AG04449 (cell line): ENCODE measurements around the gene CACNB2.

Experiments used
- CTCF ChIA-PET: fragments of 350-600 bp; formaldehyde crosslinking; extraction: SDS; loops from one replicate; lab custom pipeline; 2021; ENCODE audit warnings: antibody characterized with exemption; lab: Yijun Ruan, JAX
- POLR2A ChIA-PET: fragments of 400-600, 350-600 bp; formaldehyde crosslinking; extraction: SDS; loops from one replicate; lab custom pipeline; 2020; ENCODE audit warnings: antibody characterized with exemption, inconsistent platforms; lab: Yijun Ruan, JAX
- DNase-seq: peaks from one replicate; pipeline ENCODE4 v3.0.0-alpha.2; 2010; ENCODE audit warnings: low read depth, low spot score
- H3K4me3 ChIP-seq: 2 replicates; pipeline ENCODE4 v1.5.1; 2011; ENCODE audit warnings: low read depth, mild to moderate bottlenecking, control low read depth, low read length
- TF ChIP-seq, protein P1 (sequence below): IDR thresholded peaks from one replicate; pipeline ENCODE4 v1.5.1; 2011; ENCODE audit warnings: mild to moderate bottlenecking, moderate library complexity, low read length, control low read depth, inconsistent platforms; ENCODE audit not compliant: insufficient read depth; ENCODE audit errors: missing control alignments

The CACNB2 gene

DNA sequence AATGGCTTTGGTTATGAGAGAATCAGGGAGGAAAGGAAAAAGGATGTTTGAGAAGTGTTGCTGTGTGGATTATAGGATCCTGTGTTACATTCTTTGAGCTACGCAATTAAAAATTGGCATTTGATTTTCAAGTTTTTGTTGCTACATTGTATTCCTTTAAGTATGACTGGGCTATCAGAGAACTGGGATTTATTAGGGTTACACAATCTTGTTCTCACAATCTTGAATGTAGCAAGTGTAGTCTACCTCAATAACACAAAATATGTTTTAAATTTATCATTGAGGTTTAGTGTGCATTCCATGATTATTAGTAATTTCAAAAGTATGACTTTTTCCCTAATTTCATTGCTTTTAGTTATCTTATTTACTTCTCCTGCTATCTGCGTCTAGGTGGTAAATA lies 113.9 kb downstream of the CACNB2 start:
- CTCF ChIA-PET: no interaction called here
- no peak overlapping the region for H3K4me3 ChIP-seq
- TF ChIP-seq, protein P1, sequence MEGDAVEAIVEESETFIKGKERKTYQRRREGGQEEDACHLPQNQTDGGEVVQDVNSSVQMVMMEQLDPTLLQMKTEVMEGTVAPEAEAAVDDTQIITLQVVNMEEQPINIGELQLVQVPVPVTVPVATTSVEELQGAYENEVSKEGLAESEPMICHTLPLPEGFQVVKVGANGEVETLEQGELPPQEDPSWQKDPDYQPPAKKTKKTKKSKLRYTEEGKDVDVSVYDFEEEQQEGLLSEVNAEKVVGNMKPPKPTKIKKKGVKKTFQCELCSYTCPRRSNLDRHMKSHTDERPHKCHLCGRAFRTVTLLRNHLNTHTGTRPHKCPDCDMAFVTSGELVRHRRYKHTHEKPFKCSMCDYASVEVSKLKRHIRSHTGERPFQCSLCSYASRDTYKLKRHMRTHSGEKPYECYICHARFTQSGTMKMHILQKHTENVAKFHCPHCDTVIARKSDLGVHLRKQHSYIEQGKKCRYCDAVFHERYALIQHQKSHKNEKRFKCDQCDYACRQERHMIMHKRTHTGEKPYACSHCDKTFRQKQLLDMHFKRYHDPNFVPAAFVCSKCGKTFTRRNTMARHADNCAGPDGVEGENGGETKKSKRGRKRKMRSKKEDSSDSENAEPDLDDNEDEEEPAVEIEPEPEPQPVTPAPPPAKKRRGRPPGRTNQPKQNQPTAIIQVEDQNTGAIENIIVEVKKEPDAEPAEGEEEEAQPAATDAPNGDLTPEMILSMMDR: no peak
- POLR2A ChIA-PET: no interaction called here
- DNase-seq: no peak

DNA sequence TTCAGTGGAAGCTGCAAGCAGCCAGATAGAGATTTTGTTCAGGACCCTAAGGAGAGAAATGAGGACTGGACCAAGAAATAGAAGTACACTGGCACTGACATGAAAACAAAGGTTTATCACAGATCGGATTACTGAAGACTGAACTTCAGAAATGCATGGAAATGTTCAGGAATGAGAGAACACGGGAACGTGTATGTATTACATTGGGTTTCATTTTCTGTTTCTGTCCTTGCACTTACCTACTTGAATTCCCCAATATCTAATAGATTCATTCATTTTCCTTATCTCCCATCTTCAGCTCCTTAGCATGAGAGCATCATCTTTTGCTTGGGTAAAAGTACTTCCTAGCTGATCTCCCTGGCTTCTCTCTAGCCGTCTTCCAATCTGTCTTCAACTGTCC lies 114.5 kb downstream of the CACNB2 start:
- DNase-seq: no peak
- ChIA-PET CTCF (interaction anchor here (1.6 kb wide), 1 partner anchor 16 kb away, joined by 3 read pairs; no protein-coding TSS in a partner anchor), POLR2A (no interaction called here)
- TF ChIP-seq, protein P1: no peak
- no peak overlapping the region for H3K4me3 ChIP-seq

DNA sequence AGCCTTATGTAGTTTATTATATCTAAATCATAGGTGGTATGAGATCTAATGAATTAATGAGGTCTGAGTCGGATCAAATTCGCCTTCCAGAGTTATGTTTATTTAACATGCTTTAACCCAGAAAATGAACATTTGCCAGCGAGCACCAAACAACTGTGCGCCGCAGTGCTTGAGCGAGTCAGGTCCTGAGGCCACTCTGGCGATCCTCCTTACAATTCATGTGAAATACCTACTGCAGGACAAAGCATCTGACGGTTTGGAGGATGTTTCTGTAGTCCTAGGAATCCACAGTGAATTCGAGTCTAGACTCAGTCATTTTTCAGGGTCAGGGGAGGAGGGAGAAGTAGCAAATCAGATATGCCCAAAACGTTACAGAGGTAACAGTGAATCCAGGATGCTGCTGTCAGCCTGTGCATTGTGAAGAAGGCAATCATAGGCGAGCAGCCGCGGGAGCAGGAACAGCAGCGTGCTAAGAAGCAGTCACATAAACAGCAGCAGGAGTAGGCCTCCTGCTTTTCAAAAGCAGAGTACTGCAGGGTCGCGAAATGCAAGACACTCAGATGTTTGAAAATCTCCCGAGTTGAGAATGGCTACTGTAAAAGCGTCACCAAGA lies 120.2 kb downstream of the CACNB2 start:
- TF ChIP-seq, protein P1: no peak
- no peak for DNase-seq
- CTCF ChIA-PET: no interaction called here

DNA sequence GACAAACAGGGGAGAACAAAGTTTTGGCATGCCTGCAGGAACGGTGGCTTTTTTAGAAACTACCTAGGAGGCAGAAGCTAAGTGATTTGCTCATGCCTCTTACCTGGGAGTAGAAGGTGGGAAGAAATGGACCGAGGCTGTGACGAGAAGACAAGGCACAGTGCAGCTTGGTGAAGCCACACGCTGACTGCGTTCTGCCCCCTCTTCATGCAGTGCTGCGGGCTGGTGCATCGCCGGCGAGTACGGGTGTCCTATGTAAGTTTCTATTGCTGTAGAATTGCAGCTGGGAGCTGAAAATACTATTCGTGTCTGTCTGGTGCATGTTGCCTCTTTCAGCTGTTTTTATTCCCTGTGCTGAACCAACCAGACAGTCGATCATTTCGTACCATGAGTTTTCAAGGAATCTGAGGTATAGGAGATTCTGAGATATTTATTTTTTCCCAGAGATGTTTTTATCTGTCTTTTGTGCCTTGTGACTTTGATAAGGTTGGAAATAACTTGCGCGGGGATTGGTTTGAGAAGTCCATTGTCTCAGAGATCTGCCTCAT lies 120.9 kb downstream of the CACNB2 start:
- no peak overlapping the region for H3K4me3 ChIP-seq
- ChIA-PET POLR2A (no interaction called here), CTCF (no interaction called here)
- TF ChIP-seq, protein P1: no peak
- DNase-seq: no peak

More for the DNA sequence above, 120.2 kb downstream of the CACNB2 start:
- POLR2A ChIA-PET: no interaction called here
- H3K4me3 ChIP-seq: no peak overlapping the region

DNA sequence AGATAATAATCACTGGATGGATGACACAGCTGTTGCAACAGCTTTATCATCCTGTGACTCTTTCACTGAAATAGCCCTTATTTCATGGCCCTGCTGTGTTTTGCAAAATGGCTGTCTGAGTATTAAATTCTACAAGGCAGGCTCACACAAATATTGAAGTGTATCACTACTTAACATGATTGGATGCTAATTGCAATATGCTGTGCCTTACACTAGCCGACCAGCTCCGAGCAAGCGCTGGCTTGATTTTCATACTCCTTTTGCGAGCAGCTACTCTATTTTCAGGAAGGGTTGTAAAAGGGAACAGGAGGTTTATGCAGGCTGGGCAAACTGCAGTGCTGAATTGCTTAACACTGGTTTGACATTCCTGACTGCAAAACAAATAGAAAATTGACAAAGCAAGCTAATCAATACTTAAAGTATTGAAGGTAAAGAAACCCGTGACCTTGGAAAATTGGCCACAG lies 121.6 kb downstream of the CACNB2 start:
- ChIA-PET POLR2A (no interaction called here), CTCF (no interaction called here)
- DNase-seq: no peak
- H3K4me3 ChIP-seq: no peak overlapping the region
- TF ChIP-seq, protein P1: no peak

DNA sequence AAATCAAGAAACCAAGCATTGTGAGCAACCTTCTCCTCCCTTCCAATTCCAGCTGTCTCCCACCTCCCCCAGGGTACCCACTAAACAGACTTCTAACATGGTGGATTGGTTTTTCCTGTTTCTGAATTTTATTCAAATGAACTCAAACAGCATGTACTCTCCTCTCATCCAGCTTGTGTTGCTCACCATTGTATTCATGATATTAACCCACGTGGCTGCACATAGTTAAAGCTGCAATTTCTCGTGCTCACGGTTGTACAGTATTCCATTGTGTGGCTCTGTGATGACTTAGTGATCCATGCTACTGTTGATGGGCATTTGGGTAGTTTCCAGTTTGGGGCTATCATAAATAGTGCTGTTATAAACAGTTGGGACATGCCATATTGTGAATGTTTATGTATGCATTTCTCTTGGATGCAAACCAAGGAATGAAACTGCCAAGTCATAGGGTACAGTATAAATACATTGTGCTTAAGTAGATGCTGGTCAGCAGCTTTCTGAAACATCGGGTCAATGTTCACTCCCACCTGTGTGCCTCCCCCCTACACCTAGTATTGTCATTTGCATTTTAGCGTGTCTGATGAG lies 124.3 kb downstream of the CACNB2 start:
- no peak overlapping the region for H3K4me3 ChIP-seq
- ChIA-PET CTCF (no interaction called here), POLR2A (no interaction called here)
- TF ChIP-seq, protein P1: no peak
- DNase-seq: no peak
